Panc1 (cell line): ENCODE measurements around the gene ITFG1. TPM values are rescaled to one million over a fixed set of nuclear protein-coding genes. Genes with fewer than 3 reads are reported as not detected.

Source experiments
- ATAC-seq: fragments of 200-7000 bp; cut with Tn5 transposase; 2 replicates; pipeline ENCODE4 v1.9.1; 2020; ENCODE audit warnings: mild to moderate bottlenecking, moderate library complexity
- BruUV-seq: library from RNA; stranded (reverse); fragments of 400-500 nt; replicated peaks from 2 replicates; lab custom pipeline; 2021; lab: Mats Ljungman, UMichigan
- CTCF ChIA-PET: fragments of 300-600 bp; sonication (Branson Sonifier 250); formaldehyde crosslinking; loops from one replicate; lab custom pipeline; 2022; ENCODE audit warnings: antibody characterized with exemption; lab: Charles Lee
- POLR2A ChIA-PET: fragments of 300-600 bp; sonication (Branson Sonifier 250); formaldehyde crosslinking; loops from one replicate; lab custom pipeline; 2022; ENCODE audit warnings: antibody characterized with exemption; lab: Charles Lee
- DNase-seq: peaks from one replicate; pipeline ENCODE4 v3.0.0-alpha.2; 2010; ENCODE audit warnings: low read depth, low spot score
- H3K27ac ChIP-seq: 2 replicates; pipeline ENCODE4 v1.5.1; 2011; ENCODE audit warnings: mild to moderate bottlenecking, low read length, inconsistent platforms
- H3K27me3 ChIP-seq: fragments of 200-500 bp; sonication (Bioruptor generic); 2 replicates; pipeline ENCODE4 v1.6.0; 2014; ENCODE audit warnings: low read length, inconsistent platforms; ENCODE audit not compliant: control insufficient read depth, insufficient read depth
- H3K36me3 ChIP-seq: fragments of 200-500 bp; sonication (Bioruptor generic); 2 replicates; pipeline ENCODE4 v1.5.1; 2014; ENCODE audit warnings: inconsistent platforms, mild to moderate bottlenecking, low read length, moderate library complexity; ENCODE audit not compliant: control insufficient read depth, insufficient read depth
- H3K4me1 ChIP-seq: 2 replicates; pipeline ENCODE4 v1.5.1; 2011; ENCODE audit warnings: inconsistent platforms, mild to moderate bottlenecking, low read length, moderate library complexity; ENCODE audit not compliant: control insufficient read depth, insufficient read depth
- H3K4me3 ChIP-seq, 2 experiments: 2 replicates each; pipeline ENCODE4 v1.5.1; 2011 to 2012; ENCODE audit warnings: low read depth in 2 of 2, low read length in 2 of 2, mild to moderate bottlenecking in 2 of 2, inconsistent platforms in 1 of 2, moderate library complexity in 1 of 2
- H3K9me3 ChIP-seq: fragments of 200-500 bp; sonication (Bioruptor generic); 2 replicates; pipeline ENCODE4 v1.5.1; 2014; ENCODE audit warnings: low read depth, mild to moderate bottlenecking, inconsistent platforms, low read length, moderate library complexity; ENCODE audit not compliant: control insufficient read depth, insufficient read depth
- CTCF ChIP-seq: fragments of 450-650 bp; IDR thresholded peaks from 2 replicates; pipeline ENCODE4 v1.5.1; 2017; ENCODE audit warnings: mild to moderate bottlenecking
- POLR2AphosphoS5 ChIP-seq: IDR thresholded peaks from 2 replicates; pipeline ENCODE4 v1.6.1; 2012; ENCODE audit warnings: mild to moderate bottlenecking, low read depth, low read length, moderate library complexity
- SIN3A ChIP-seq: IDR thresholded peaks from 2 replicates; pipeline ENCODE4 v1.6.1; 2012; ENCODE audit warnings: low read depth, mild to moderate bottlenecking, low read length, moderate library complexity, borderline replicate concordance; ENCODE audit not compliant: insufficient read depth
- TCF7L2 ChIP-seq: IDR thresholded peaks from 2 replicates; pipeline ENCODE4 v1.6.1; 2011; ENCODE audit warnings: mild to moderate bottlenecking, low read depth, low read length, inconsistent platforms
- in situ Hi-C: cut with HindIII; loops from 2 replicates; pipeline ENCODE4 v1.10.0; 2016; ENCODE audit warnings: low sequenced_read_pairs, low pct_unique_long_range_greater_than_20kb
- intact Hi-C: fragments of 100-400 bp; cut with micrococcal nuclease; formaldehyde crosslinking; loops from one replicate; pipeline ENCODE4 v1.10.0; 2022; ENCODE audit not compliant: unreplicated experiment
- total RNA-seq: library from RNA; stranded (reverse); gene quantifications from one replicate; pipeline ENCODE4 v1.2.1, GENCODE V29; 2021; ENCODE audit not compliant: unreplicated experiment
- TF ChIP-seq, protein P1 (sequence below), 2 experiments: IDR thresholded peaks; 2 replicates each; pipeline ENCODE4 v1.6.1; 2011 to 2012; ENCODE audit warnings: low read depth in 2 of 2, control low read depth in 1 of 2, low read length in 1 of 2, mild to moderate bottlenecking in 1 of 2, moderate library complexity in 1 of 2; ENCODE audit not compliant: insufficient read depth in 1 of 2

Gene ITFG1
- total RNA-seq, 1 experiment from 2014 or later, result 26.5 TPM

DNA sequence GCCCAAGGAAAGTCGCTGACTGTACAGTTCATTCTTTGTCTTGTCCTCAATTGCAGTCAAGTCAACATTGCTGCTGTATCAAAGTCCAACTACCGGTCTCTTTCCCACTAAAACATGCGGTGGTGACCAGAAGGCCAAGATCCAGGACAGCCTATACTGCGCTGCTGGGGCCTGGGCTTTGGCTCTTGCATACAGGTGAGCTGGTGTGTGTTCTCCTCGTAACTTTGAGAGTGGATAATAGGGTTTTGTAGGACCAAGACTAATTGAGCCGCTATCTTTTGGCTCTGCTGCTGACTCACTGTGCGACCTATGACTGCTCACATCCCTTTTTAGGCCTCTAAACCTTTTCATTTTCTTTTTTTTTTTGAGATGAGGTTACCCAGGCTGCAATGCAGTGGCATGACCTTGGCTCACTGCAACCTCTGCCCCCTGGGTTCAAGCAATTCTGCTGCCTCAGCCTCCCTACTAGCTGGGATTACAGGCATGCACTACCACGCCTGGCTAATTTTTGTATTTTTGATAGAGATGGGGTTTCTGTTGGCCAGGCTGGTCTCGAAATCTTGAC is 38.9 kb upstream of the ITFG1 start:
- TF ChIP-seq SIN3A (no peak), TCF7L2 (no peak), POLR2AphosphoS5 (no peak), CTCF (no peak)
- TF ChIP-seq, protein P1, sequence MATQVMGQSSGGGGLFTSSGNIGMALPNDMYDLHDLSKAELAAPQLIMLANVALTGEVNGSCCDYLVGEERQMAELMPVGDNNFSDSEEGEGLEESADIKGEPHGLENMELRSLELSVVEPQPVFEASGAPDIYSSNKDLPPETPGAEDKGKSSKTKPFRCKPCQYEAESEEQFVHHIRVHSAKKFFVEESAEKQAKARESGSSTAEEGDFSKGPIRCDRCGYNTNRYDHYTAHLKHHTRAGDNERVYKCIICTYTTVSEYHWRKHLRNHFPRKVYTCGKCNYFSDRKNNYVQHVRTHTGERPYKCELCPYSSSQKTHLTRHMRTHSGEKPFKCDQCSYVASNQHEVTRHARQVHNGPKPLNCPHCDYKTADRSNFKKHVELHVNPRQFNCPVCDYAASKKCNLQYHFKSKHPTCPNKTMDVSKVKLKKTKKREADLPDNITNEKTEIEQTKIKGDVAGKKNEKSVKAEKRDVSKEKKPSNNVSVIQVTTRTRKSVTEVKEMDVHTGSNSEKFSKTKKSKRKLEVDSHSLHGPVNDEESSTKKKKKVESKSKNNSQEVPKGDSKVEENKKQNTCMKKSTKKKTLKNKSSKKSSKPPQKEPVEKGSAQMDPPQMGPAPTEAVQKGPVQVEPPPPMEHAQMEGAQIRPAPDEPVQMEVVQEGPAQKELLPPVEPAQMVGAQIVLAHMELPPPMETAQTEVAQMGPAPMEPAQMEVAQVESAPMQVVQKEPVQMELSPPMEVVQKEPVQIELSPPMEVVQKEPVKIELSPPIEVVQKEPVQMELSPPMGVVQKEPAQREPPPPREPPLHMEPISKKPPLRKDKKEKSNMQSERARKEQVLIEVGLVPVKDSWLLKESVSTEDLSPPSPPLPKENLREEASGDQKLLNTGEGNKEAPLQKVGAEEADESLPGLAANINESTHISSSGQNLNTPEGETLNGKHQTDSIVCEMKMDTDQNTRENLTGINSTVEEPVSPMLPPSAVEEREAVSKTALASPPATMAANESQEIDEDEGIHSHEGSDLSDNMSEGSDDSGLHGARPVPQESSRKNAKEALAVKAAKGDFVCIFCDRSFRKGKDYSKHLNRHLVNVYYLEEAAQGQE (IDR thresholded peaks at IDR 0.05; ENCODE audit: insufficient read depth in 1 of 2, low read depth in 2 of 2, low read length in 1 of 2), result no peak

GRCh38 chr16:47499080-47499699 is 38.3 kb upstream of the ITFG1 start:
- Histone ChIP-seq H3K4me1 (no peaks in the 10 kb centered on the region), H3K27ac (no peak overlapping the region), H3K36me3 (no peaks in the 10 kb centered on the region; the same call in 1 of the 2 replicates), H3K4me3 (no peak overlapping the region), H3K9me3 (no peaks in the 10 kb centered on the region), H3K27me3 (no peaks in the 10 kb centered on the region)
- BruUV-seq, result no TSS peak
- ChIA-PET POLR2A (no interaction called here), CTCF (no interaction called here)
- intact Hi-C loops, result no loop called here
- TF ChIP-seq POLR2AphosphoS5 (no peak), CTCF (no peak), SIN3A (no peak), TCF7L2 (no peak)
- TF ChIP-seq, protein P1 (IDR thresholded peaks at IDR 0.05; ENCODE audit: insufficient read depth in 1 of 2, low read depth in 2 of 2, low read length in 1 of 2), result no peak
- in situ Hi-C loops, result no loop called here
- ATAC-seq (no peak), DNase-seq (no peak)

More for the DNA sequence above, 38.9 kb upstream of the ITFG1 start:
- BruUV-seq, result no TSS peak
- no peak for DNase-seq
- no peaks in the 10 kb centered on the region for H3K27me3 ChIP-seq
- intact Hi-C loops (no loop called here), in situ Hi-C loops (no loop called here)
- H3K36me3 ChIP-seq, result no peaks in the 10 kb centered on the region; the same call in 1 of the 2 replicates
- H3K27ac ChIP-seq, result no peak overlapping the region
- no peaks in the 10 kb centered on the region for H3K4me1 ChIP-seq
- POLR2A ChIA-PET, result no interaction called here
- CTCF ChIA-PET, result no interaction called here
- no peak for ATAC-seq
- H3K4me3 ChIP-seq, result no peak overlapping the region
- no peaks in the 10 kb centered on the region for H3K9me3 ChIP-seq
